Hematopoietic multipotent progenitor cell treated with erythropoietin and hydrocortisone succinate and interleukin-3 and kit ligand, for 17 days (in vitro differentiated cells): ENCODE data around the gene RASGRP1.
"Not testable (repeated sequence)": the region's sequence is repeated elsewhere in the genome, so short reads cannot be mapped to it uniquely, and the experiment has no call there.

Experiments
- DNase-seq: peaks from one replicate; pipeline ENCODE4 v3.0.0-alpha.2; 2015; ENCODE audit warnings: low spot score

Gene RASGRP1

GRCh38 chr15:38564557-38565286 lies at the start of gene RASGRP1:
TSS of gene RASGRP1 (minus strand) at chr15:38564814. CDS start at chr15:38564628, 186 bp downstream.
- no peak for DNase-seq

GRCh38 chr15:38613085-38613484 lies 48.5 kb upstream of the RASGRP1 start:
- no peak for DNase-seq

DNA sequence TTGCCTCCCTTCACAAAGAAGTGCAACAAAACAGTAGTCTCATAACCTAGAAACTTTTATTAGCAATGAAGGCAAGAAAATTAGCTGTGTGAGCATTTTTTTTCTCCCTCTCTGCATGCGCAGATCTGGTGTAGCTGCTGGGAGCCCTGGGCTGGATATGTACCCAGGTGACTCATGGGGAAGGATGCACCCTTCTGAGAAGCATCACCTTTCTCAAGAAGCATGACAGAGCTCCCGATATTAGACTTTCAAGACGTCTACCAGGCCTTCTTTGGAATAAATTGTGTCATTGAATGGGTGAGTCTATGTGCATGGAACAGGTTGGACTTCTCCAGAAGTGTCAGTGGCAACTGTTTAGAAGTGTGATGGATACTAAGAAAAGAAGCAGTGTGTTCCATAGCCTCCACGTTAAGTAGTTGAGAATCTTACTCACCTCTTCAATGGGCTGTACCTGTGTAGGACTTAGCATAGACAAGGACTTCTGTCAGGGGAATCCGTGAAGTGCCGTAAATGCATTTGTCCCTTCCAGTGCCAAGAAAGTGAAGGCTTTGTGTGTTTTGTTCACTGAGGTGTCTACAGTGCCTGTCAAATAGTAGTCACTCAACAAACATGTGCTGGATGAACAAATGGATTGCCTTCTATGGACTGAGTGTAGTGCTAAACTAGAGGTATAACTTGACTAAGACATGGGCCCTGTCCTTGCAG lies 47.7 kb upstream of the RASGRP1 start:
- DNase-seq, result no peak

GRCh38 chr15:38611228-38611627 lies 46.6 kb upstream of the RASGRP1 start:
- DNase-seq, result no peak

DNA sequence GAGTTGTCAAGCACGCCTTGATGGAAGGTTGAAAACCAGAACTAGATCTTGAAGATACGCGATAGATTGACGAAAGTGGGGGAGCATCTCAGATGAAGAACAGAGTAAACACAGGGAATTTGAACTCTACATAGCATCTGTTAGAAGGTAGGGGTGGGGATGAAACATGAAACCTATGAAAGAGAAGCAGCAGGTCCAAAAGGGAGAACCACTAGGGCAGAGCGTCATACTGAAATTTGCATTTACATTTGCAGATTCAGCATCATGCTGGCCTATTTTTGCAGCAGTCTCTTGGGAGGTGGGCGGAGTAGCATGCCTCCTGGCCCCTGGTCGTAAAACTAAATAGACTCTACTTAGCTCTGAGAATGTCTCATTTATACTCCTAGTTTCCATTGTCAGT lies 46.1 kb upstream of the RASGRP1 start:
- no peak for DNase-seq

DNA sequence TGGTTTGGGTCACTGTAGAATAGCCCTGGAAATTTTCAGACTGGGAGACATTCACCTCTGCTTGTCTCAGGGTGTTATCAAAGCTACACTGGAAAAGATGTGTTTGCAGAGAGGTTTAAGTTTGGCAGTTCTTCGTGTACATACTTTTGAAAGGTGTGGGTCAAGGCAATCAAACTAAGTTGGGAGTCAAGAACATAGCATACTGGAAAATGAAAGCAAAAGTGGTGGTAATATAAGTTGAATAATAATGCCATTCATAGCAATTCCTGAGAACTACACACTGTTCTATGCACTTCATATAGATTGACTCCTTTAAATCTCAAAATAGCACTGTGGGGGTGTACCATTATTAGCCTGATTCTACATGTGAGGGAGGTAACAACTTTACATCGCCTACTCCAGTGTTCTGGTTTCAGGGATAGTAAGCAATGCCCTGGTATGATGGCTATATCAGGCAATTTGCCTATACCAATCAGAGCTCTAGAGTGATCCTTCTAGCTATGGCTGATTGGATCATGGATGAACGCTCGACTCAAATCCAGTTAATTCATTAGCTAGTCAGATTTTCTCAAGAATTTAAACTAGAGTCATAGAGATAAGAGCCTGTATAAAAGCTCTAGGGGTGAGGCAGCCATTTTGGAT lies 44.6 kb upstream of the RASGRP1 start:
- no peak for DNase-seq

DNA sequence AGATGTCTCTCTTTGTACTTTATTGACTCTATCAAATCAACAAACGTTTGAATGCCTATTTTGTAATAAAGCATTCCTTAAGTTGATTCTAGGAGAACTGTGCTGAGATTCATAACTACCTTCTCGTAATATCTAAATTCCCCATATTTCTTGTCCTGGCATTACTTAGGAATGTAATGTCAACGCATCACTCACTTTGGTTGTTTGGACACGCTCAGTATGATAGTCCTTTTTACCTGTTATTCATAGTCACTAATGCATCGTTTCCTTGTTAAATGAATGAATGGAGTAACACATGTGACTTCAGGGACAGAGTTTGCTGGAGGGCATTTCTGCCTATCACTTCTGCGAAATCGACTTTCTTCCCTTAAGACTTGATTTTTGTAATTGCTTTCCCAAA lies 44.1 kb upstream of the RASGRP1 start:
- no peak for DNase-seq

- DNase-seq, result no peak
These were observed 41.1 kb upstream of the RASGRP1 start for GRCh38 chr15:38605744-38606143.

DNA sequence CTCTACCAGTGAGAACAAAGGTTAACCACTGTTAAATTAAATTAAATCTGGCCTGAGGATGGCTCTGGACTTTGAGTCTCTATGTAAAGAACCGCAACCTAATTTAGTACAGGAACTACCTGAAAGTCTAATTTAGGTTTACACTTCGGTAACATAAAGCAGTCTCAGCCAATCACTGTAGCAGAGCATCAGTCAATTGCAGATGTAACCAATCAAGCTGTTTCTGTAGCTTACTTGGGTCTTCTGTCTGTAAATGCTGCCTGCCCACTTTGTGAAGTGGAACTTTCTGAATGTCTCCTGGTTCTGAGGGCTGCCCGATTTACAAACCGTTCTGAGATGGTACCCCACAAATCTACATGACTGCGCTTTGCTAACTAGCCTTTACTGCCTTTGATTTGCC lies 39.1 kb upstream of the RASGRP1 start:
- no peak for DNase-seq

DNA sequence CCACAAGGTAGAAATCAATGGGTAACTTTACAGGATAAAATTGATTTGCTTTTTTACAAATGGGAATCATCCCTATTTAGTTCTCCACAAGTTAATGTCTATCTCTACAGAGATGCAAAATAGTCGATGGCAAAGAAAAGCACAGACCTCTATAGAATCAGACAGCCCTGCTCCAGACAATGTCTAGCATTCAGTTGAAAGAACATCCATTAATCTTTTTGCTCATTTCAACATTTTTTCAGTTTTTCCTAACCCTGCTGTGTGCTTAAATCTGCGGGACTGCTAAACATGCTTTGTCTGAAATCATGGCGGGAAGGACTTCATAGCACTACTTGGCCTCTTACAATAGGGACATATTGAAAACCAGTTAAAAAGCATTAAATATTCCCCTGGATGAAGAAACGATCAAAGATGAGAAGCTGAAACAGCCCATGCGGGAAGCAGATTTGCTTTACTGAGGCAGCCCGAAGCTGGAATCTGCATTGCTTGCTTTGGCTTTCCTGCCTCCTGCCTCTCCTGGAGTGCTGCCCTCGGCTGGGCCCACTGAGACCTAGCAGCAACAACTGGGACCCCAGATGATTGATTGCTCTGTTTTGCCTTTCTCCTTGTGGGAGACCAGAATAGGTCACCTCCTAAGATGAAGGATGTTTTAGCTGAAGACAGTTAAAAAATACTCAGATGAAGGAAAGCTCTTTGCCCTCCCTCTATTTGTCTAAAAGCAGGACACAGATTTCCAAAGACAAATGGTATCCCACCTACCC lies 38.5 kb upstream of the RASGRP1 start:
- DNase-seq, result no peak

DNA sequence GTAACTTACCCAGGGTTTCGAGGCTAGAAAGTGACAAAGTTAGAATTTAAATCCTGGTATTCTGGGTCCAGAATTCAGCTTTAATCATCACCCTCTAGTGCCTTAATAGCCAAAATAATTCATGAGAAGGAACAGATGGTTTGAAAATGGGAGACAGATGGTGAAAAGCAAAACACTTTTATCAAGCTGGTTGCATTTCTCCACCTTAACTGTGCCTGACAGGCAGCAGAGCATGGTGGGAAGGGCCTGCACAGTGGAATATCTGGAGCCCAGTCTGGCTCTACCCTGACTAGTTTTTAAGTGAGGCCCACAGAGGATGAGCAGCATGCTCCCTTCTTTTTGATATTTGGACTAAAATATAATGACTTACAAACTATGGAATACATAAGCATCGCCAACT lies 35.6 kb upstream of the RASGRP1 start:
- DNase-seq, result no peak

DNA sequence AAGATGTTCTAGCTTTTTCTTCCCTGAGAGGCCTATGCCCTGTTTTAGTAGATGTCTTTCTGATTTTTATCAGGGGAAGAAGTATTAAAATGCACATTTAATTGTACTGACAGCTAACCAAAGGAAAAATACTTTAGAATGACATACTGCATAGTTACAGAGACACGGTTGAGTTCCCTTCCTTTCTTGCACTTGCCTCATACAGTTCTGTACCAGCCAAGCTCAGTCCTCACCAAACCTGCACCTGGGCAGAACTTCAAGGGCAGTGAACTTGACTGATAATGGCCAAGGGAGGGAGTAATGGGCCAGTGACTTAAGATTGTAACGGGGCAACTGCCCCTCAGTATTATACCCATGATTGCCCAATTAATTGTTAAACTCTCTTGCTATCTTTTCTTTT lies 34.1 kb upstream of the RASGRP1 start:
- no peak for DNase-seq

DNA sequence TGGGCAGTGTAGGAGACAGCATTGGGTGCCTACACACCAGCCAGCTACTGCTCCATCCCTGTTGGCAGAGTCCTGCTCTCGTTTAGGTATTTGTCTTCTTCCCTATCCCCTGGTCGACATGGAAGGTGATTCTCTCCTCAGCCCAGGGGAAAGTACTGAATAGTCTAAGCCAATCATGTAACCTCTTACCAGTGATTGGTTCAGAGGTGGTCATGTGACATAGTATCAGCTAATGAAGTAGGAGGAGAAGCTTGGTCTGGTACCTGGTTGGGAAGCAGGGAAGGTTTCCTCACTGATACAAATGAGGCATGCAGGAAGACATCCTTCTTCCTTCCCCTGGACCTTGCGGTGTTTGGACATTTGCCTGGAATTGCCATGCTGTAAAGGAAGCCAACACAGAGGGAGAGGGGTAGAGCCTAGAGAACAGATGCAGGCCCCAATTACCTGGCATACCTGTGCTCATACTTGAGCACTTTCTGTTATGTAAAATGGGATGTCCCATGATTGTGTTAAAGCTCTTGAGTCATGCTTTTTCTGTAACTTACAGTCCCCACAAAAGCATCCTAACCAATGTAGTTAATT lies 32.7 kb upstream of the RASGRP1 start:
- no peak for DNase-seq

DNA sequence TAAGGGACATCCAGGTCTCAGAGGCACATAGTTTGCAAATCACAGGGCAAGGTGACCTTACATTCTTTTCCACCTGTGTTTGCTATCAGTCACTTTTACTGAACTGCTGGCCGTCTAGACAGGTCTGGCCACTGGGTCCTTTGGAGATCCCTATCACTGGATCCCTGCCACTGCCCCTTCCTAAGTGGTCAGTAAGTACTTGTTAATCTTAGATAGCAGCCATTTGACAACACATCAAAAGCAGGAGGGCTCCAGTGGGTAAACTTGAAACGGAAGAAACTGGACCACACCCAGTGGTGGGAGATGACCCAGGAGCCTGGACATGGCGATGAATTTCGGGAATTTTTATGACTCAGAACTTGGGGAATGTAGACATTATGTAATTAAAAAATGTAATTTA lies 28.9 kb upstream of the RASGRP1 start:
- no peak for DNase-seq

DNA sequence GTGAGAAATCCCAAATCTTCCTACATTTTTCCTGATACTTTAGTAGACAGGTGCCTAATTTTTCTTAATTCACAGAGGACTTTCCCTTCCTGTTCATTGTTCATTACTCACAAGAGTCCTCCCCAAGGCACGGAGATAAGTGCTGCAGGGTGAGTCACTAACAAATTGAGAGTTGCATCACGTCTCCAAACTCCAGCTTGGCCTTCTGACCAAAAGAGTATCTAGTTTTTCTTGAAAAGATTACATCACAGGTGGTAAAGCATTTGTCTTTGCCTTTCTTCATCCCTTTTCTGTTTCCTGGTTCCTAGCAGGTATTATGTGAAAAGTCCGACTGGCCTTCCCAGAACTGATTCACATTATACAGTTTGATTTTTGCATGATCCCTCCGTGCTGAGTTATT lies 24.9 kb upstream of the RASGRP1 start:
- no peak for DNase-seq

DNA sequence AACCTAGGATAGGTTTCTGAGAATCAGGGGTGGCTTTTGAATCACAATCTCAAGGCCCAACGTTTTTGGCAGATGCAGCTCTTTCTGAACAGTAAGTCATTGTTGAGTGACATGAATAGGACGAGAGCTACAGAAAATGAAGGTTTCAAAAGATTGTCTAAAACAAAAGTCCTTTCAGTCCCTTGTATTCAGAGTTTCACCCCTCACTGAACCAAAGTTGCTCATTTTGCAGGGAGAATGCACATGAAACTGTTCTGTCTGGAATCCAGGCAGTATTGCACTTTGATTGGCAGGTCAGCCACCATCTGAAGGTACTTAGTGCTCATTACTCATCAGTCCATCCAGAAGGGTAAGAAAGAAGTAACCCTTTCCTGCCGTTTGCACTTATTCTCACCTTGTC lies 24.1 kb upstream of the RASGRP1 start:
- DNase-seq, result no peak

- no peak for DNase-seq
These were observed 22.6 kb upstream of the RASGRP1 start for GRCh38 chr15:38587214-38587613.

DNA sequence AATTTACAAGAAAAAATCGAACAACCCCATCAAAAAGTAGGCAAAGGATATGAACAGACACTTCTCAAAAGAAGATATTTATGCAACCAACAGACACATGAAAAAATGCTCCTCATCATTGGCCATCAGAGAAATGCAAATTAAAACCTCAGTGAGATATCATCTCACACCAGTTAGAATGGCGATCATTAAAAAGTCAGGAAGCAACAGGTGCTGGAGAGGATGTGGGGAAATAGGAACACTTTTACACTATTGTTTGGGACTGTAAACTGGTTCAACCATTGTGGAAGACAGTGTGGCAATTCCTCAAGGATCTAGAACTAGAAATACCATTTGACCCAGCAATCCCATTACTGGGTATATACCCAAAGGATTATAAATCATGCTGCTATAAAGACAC lies 21.4 kb upstream of the RASGRP1 start:
- DNase-seq, result not testable (repeated sequence)

GRCh38 chr15:38578626-38579025 lies 14.0 kb upstream of the RASGRP1 start:
- no peak for DNase-seq

- no peak for DNase-seq
These were observed 12.9 kb upstream of the RASGRP1 start for GRCh38 chr15:38577424-38577987.

GRCh38 chr15:38576837-38577236 lies 12.2 kb upstream of the RASGRP1 start:
- no peak for DNase-seq

- DNase-seq, result no peak
These were observed 11.6 kb upstream of the RASGRP1 start for GRCh38 chr15:38576261-38576660.
